Naive B cell (primary cell): ENCODE measurements around the gene AGAP1. TPM values are rescaled to one million over a fixed set of nuclear protein-coding genes. Genes with fewer than 3 reads are reported as not detected.
A peak's percentile ranks its signal among the peaks of the same experiment; 100 is the strongest.

ENCODE experiments used
- ATAC-seq, 2 donors: fragments of 150-1000 bp; cut with Tn5 transposase; 2 replicates each; pipeline ENCODE4 v1.10.0; 2021; ENCODE audit warnings: low read depth in 2 of 2, mild to moderate bottlenecking in 2 of 2, moderate library complexity in 2 of 2
- DNase-seq: peaks from one replicate; pipeline ENCODE4 v3.0.0; 2022
- H3K27ac Mint-ChIP-seq, 6 donors: one replicate each; pipeline ENCODE4 v1.8.0; 2020 to 2022; ENCODE audit warnings: mild to moderate bottlenecking in 6 of 6, mixed read lengths in 6 of 6, moderate library complexity in 5 of 6, inconsistent platforms in 2 of 6
- H3K27me3 Mint-ChIP-seq, 3 donors: one replicate each; pipeline ENCODE4 v1.8.0; 2021 to 2022; ENCODE audit warnings: mixed read lengths in 3 of 3, mild to moderate bottlenecking in 1 of 3
- H3K36me3 Mint-ChIP-seq, 2 donors: one replicate each; pipeline ENCODE4 v1.8.0; 2020 to 2022; ENCODE audit warnings: mixed read lengths in 2 of 2, inconsistent platforms in 1 of 2, mild to moderate bottlenecking in 1 of 2
- H3K4me1 Mint-ChIP-seq, 3 donors: one replicate each; pipeline ENCODE4 v1.8.0; 2020 to 2022; ENCODE audit warnings: mixed read lengths in 3 of 3, inconsistent platforms in 1 of 3, mild to moderate bottlenecking in 1 of 3, moderate library complexity in 1 of 3
- H3K4me3 Mint-ChIP-seq, 8 donors: one replicate each; pipeline ENCODE4 v1.8.0; 2020 to 2022; ENCODE audit warnings: mild to moderate bottlenecking in 8 of 8, mixed read lengths in 8 of 8, moderate library complexity in 8 of 8, inconsistent platforms in 2 of 8
- H3K9me3 Mint-ChIP-seq, 7 donors: one replicate each; pipeline ENCODE4 v1.8.0; 2020 to 2022; ENCODE audit warnings: mixed read lengths in 7 of 7, mild to moderate bottlenecking in 5 of 7, inconsistent platforms in 2 of 7, moderate library complexity in 1 of 7
- polyA plus RNA-seq, 6 donors: library from polyadenylated mRNA; unstranded; fragments of 300-500 nt; fragmentation: Illumina TruSeq; gene quantifications; one replicate each; pipeline ENCODE4 v1.2.3, GENCODE V29; 2021; ENCODE audit warnings: low read depth in 6 of 6

Gene AGAP1
- polyA plus RNA-seq, 6 donors from 2014 or later = not detected

DNA sequence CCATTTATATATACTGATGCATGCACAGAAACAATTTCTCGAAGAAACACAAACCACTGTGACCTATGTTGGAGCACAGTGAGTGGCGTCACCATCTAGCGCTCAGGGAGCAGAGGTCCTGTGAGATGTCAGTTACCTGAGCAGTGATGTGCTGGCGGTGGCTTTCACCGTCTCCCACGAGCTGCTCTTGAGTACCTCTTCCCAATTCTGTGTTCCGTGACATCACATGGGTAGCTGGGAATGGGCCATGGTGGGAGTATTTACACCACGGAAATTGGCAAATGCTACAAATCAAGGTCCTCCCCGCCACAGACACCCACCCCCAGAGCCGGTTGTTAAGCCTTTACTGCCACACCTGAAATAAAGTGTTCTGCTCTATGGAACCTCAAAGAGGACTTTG is 650.0 kb downstream of the AGAP1 start:
- Mint-ChIP-seq H3K4me1 (no peaks in the 10 kb centered on the region), H3K27me3 (peaks cover 18 to 33% (median 25%) of the 10 kb centered on the region in 3 donors), H3K36me3 (no peaks in the 10 kb centered on the region), H3K27ac (no peak overlapping the region), H3K4me3 (no peak overlapping the region), H3K9me3 (peaks cover 0 to 6% (median 0%) of the 10 kb centered on the region in 7 donors)
- ATAC-seq (no peak), DNase-seq (no peak)

DNA sequence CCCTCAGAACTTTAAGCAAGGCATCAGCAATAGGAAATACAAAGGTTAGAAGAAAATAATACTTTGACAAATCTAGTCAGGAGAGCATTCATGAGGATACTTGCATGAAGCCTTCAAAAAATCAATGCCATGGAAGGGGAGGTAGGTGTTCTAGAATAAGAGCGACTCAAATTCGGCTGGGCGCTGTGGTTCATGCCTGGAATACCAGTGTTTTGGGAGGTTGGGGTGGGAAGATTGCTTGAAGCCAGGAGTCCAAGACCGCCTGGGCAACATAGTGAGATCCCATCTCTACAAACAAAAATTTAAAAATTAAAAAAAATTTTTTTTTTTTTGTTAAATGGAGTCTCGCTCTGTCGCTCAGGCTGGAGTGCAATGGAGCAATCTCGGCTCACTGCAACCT is 652.6 kb downstream of the AGAP1 start:
- Mint-ChIP-seq H3K4me3 (no peak overlapping the region), H3K36me3 (no peaks in the 10 kb centered on the region), H3K4me1 (no peaks in the 10 kb centered on the region), H3K27me3 (peaks cover 9 to 25% (median 18%) of the 10 kb centered on the region in 3 donors), H3K27ac (no peak overlapping the region), H3K9me3 (peaks cover 0 to 15% (median 9%) of the 10 kb centered on the region in 7 donors)
- no peak for DNase-seq
- no peak for ATAC-seq

DNA sequence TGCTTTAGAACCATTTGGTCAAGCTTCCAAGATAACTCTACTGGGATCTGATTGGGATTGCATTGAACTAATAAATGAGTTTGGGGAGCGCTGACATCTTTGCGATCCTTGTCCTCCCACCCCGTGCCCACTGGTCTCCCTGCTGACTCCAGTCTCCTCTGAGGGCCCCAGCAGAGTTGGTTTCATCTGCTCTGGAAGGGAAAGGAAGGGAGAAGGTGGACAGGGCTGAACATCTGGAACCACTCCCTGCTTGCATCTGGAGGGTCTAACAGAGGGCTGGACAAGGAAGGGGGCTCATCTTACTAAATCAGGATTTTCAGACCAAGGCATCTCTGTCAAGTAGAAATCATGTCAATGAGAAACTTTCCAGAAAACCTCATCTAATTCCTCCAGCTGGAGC is 661.6 kb downstream of the AGAP1 start:
- H3K4me1 Mint-ChIP-seq = peaks cover 0 to 2% (median 0%) of the 10 kb centered on the region in 3 donors
- no peak overlapping the region for H3K4me3 Mint-ChIP-seq
- peaks cover 20 to 47% (median 44%) of the 10 kb centered on the region in 3 donors for H3K27me3 Mint-ChIP-seq
- ATAC-seq (no peak), DNase-seq (no peak)
- peaks cover 8 to 37% (median 26%) of the 10 kb centered on the region in 7 donors for H3K9me3 Mint-ChIP-seq
- peaks cover 0 to 14% of the 10 kb centered on the region in 2 donors for H3K36me3 Mint-ChIP-seq
- H3K27ac Mint-ChIP-seq = no peak overlapping the region

DNA sequence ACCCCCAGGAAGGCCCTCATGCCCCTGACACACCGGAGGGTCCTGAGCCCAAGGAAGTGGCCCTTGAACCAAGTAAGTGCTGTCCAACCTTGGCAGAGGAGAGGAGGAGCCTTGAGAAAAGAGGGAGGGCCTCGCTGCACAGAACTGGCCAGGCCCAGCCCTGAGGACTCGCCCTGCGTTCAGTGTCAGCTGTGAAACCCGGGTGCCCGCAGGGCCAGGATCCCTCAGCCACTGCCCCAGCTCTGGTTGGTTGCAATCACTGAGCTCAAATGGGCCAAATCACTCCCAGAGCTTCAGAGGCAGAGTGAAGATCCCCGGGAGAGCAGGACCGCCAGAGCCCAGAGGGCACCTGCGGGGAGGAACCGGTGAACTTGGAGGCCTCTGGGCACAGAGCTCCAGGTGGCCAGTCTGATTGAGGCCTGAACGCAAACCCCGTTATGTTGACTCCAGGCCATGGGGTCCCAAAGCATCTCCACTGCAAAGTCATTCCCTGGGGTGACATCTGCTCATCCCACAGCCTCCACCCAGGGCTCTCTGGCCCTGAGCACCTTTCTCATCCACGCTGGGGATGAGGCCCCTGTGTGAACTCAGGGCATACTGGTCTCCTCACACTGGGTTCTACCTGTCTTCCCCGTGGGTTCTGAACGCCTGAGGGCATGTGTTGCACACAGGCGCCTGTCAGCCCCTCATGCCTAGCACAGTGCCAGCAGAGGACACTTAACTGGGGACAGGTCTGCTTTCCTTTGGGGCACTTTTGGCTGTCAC is 662.4 kb downstream of the AGAP1 start:
- Mint-ChIP-seq H3K27ac (no peak overlapping the region), H3K9me3 (peaks cover 8 to 30% (median 20%) of the 10 kb centered on the region in 7 donors), H3K27me3 (peaks cover 22 to 56% (median 53%) of the 10 kb centered on the region in 3 donors), H3K4me3 (no peak overlapping the region), H3K4me1 (peaks cover 0 to 2% (median 0%) of the 10 kb centered on the region in 3 donors), H3K36me3 (peaks cover 0 to 14% of the 10 kb centered on the region in 2 donors)
- ATAC-seq (no peak), DNase-seq (no peak)

DNA sequence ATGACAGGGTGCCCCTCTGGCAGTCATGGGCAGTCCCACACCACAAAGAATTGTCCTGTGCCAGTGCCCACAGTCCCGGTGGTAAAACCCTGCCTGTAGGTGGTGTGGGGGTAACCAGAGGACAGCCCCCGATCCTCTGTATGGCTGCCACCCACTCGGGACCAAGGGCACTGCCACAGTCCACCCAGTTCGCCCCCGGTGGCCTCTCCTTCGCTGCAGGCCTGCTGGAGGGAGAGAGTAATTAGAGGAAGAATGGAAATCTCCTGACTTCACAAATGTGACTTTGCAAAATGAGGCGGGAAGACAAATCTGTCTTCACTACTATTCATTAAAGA is 663.0 kb downstream of the AGAP1 start:
- no peak overlapping the region for H3K27ac Mint-ChIP-seq
- ATAC-seq = no peak
- peaks cover 8 to 27% (median 18%) of the 10 kb centered on the region in 7 donors for H3K9me3 Mint-ChIP-seq
- DNase-seq = no peak
- H3K27me3 Mint-ChIP-seq = peaks cover 27 to 61% (median 58%) of the 10 kb centered on the region in 3 donors
- peaks cover 0 to 14% of the 10 kb centered on the region in 2 donors for H3K36me3 Mint-ChIP-seq
- H3K4me1 Mint-ChIP-seq = peaks cover 0 to 2% (median 0%) of the 10 kb centered on the region in 3 donors
- H3K4me3 Mint-ChIP-seq = no peak overlapping the region

DNA sequence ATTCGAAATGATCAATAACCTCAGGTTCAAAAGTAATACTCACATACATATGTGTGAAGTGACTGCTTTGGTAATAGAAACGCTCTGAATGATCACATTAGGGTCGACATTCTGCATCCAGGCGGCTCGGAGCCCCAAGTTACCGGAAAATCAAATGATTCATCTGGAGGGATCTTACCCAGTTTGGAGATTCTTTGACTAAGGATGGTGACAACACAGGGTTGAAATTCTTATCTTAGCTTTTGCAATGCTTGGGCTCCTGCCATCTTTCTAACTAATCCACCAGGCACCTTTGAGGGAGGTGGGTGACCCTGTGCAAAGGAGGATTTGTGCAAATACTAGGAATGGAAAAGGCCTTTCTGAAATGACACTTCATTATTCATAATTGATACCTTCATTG is 663.5 kb downstream of the AGAP1 start:
- DNase-seq (no peak), ATAC-seq (no peak)
- peaks cover 29 to 66% (median 63%) of the 10 kb centered on the region in 3 donors for H3K27me3 Mint-ChIP-seq
- no peak overlapping the region for H3K4me3 Mint-ChIP-seq
- H3K36me3 Mint-ChIP-seq = peaks cover 0 to 14% of the 10 kb centered on the region in 2 donors
- peaks cover 0 to 2% (median 0%) of the 10 kb centered on the region in 3 donors for H3K4me1 Mint-ChIP-seq
- no peak overlapping the region for H3K27ac Mint-ChIP-seq
- peaks cover 8 to 24% (median 16%) of the 10 kb centered on the region in 7 donors for H3K9me3 Mint-ChIP-seq

DNA sequence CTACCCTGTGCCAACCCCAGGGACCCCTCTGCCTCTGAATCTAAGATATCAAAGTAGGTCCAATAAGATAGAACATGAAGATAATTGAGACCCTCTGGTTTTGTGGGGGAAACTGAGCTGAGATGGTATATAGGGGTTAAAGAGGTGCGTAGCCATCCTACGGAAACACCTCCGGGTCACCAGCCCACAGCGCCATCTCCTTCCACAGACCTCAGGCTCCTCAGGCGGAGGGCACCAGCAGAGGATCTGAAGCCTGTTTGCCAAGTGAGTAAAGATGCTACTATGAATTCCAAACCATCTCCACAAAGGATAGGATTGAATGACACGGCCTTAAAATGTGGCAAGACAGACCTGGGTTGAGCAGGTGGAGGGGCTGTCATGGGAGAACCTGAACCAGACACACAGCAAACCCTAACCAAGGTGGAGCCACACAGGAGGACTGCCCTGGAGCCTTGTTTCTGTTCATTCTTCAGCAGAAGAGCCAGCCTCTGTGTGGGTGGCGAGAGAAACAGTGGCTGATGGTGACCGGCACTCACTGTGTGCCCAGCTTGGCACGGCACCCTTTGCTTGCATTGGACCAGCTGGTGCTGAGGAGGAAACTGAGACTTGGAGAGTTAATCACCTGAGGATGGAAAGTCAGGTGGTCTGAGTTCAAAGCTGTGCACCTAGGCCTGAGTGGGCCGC is 664.1 kb downstream of the AGAP1 start:
- H3K27ac Mint-ChIP-seq = no peak overlapping the region
- peaks cover 8 to 18% (median 10%) of the 10 kb centered on the region in 7 donors for H3K9me3 Mint-ChIP-seq
- DNase-seq = no peak
- no peak overlapping the region for H3K4me3 Mint-ChIP-seq
- peaks cover 0 to 2% (median 0%) of the 10 kb centered on the region in 3 donors for H3K4me1 Mint-ChIP-seq
- ATAC-seq = no peak
- H3K36me3 Mint-ChIP-seq = peaks cover 0 to 14% of the 10 kb centered on the region in 2 donors
- peaks cover 34 to 71% (median 69%) of the 10 kb centered on the region in 3 donors for H3K27me3 Mint-ChIP-seq

DNA sequence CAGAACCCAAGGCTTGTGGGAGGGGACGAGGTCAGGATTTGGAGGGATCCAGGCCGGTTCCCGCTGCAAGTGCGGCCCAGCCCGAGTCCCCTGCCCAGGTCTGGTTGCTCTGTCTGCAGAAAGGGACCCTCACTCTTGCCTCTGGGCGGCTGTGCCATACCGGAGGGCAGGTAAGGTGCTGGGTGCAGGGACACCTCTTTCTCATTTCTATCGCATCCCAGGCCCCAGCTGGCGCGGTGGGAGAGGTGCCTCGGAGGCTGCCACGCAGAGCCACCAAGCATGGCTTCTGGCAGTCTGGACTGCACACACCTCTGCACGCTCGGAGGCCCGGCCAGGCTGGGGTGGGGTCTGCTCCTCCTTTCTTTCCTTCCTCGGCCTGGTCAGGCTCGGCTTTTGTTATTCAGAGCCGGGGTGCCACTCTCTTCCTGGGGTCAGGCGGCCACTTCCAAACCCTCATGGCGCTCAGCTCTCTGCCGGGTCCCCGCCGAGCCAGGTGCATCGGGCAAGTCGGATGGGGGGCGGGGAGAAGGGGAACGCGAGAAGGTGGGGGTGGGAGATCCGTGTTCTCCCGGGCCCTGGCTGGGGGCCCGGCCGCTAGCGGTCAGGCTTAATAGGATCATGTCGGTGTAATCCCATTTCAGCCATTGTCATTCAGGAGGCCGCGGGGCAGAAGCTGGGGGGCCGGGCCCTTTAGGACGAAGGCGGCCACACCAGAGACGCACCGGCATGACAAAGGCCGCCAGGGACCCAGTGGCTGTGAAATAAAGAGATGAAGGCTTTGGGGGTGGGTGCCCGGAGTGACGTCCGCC is 665.3 kb downstream of the AGAP1 start:
- Mint-ChIP-seq H3K9me3 (peaks cover 2 to 9% (median 4%) of the 10 kb centered on the region in 7 donors), H3K4me1 (peaks cover 0 to 2% (median 0%) of the 10 kb centered on the region in 3 donors), H3K4me3 (peak overlapping the region in 1 of 8 donors; percentile 29), H3K27ac (no peak overlapping the region), H3K27me3 (peaks cover 33 to 70% (median 69%) of the 10 kb centered on the region in 3 donors), H3K36me3 (peaks cover 0 to 5% of the 10 kb centered on the region in 2 donors)
- ATAC-seq (no peak), DNase-seq (no peak)

DNA sequence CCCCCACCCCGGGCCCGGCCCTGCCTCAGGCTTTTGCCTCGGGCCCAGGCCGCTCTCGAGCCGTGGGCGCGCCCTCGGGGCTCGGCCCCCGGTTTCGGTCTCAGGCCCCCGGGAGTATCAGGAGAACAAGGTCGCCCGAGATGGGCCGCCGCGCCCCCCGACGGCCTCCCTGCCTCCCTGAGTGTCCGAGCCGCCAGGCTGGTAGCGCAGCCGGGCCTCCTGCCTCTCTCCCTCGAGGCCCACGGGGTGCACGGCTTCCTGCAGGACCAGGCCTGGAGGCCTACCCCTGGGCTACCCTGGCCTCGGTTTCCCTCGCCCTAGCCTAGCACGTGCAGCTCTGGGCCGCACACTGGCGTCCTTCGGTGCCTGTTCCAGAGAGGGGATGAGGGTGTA is 665.9 kb downstream of the AGAP1 start:
- peaks cover 0 to 4% (median 0%) of the 10 kb centered on the region in 3 donors for H3K4me1 Mint-ChIP-seq
- no peak overlapping the region for H3K4me3 Mint-ChIP-seq
- H3K9me3 Mint-ChIP-seq = peaks cover 0 to 3% (median 0%) of the 10 kb centered on the region in 7 donors
- no peaks in the 10 kb centered on the region for H3K36me3 Mint-ChIP-seq
- ATAC-seq (no peak), DNase-seq (no peak)
- H3K27ac Mint-ChIP-seq = no peak overlapping the region
- H3K27me3 Mint-ChIP-seq = peaks cover 29 to 67% (median 63%) of the 10 kb centered on the region in 3 donors

DNA sequence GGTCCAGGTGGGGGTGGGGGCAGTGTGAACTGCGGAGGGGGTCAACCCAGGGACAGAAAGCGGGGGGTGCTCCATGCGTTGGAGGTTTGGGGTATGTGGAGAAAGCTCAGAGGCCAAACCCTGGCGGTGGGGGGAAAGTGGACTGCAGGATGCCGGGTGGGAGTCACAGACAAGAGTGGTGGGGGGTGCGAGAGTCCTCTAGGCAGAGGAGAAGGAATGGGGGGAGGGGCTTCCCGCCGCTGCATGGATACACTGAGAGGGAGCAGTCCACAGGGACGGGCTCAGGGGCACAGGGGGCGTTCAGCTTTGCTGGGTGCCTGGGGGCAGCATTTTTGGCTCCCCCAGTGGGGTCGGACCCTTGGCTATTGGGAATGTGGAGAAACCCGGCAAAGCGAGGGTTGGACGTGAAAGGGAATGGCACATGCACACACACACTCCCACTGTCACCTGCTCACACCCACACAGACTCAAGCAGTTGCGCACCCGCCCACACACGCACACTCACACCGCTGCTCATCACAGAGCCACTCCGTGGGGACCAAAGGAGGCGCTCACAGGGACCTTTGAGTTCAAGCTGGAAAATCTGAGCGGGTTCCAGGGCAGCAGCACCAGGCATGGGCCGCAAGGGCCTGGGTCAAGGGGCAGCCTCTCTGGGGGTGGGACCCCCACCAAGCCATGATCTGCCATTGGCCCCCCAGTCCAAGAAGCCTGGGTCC is 666.7 kb downstream of the AGAP1 start:
- peaks cover 35 to 67% (median 58%) of the 10 kb centered on the region in 3 donors for H3K27me3 Mint-ChIP-seq
- H3K36me3 Mint-ChIP-seq = no peaks in the 10 kb centered on the region
- H3K4me1 Mint-ChIP-seq = peaks cover 0 to 9% (median 0%) of the 10 kb centered on the region in 3 donors
- ATAC-seq (no peak), DNase-seq (no peak)
- H3K27ac Mint-ChIP-seq = no peak overlapping the region
- peaks cover 0 to 3% (median 0%) of the 10 kb centered on the region in 7 donors for H3K9me3 Mint-ChIP-seq
- no peak overlapping the region for H3K4me3 Mint-ChIP-seq

DNA sequence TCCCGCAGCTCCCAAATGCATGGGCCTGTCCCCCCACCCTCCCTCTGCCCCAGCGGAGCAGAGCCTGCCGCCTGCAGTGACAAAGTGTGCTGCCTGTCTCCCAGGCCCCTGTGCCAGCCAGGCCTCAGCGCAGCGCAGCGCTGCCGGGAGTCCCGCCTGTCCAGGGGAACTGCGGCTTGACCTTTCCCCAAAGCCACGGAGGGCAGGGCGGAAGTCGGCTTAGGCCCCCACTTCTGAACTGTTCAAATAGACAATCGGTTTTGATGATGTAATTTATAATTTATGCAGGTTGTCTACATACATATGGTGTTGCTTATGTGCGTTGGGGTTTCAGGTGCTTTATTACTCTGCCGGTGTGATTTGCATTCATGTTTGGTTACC is 667.2 kb downstream of the AGAP1 start:
- Mint-ChIP-seq H3K27me3 (peaks cover 36 to 72% (median 60%) of the 10 kb centered on the region in 3 donors), H3K27ac (no peak overlapping the region)
- ATAC-seq = no peak

DNA sequence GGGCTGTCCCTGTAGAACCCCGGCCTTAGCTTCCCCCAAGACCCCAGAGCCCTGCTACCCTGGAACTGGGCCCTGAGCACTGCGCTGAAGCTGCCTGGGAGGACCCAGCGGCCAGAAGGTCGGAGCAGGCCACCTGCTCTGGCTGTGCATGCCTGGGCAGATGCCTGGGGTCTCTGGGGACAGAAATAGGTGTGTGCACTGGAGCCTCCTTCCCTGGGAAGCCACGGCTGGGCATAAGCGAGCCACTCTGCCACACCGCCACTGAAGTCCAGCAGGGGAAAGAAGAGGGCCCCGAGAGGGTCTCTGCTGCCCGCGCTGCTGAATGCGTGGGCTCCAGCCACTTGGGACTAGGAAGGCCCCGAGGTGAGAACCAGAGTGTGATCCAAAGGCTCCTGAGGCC is 667.7 kb downstream of the AGAP1 start:
- H3K4me3 Mint-ChIP-seq = no peak overlapping the region
- DNase-seq (no peak), ATAC-seq (no peak)
- H3K27ac Mint-ChIP-seq = no peak overlapping the region
- H3K4me1 Mint-ChIP-seq = peaks cover 0 to 14% (median 5%) of the 10 kb centered on the region in 3 donors
- H3K36me3 Mint-ChIP-seq = no peaks in the 10 kb centered on the region
- peaks cover 0 to 2% (median 0%) of the 10 kb centered on the region in 7 donors for H3K9me3 Mint-ChIP-seq
- peaks cover 40 to 73% (median 65%) of the 10 kb centered on the region in 3 donors for H3K27me3 Mint-ChIP-seq

More for the DNA sequence above, 667.2 kb downstream of the AGAP1 start:
- H3K36me3 Mint-ChIP-seq = no peaks in the 10 kb centered on the region
- no peak overlapping the region for H3K4me3 Mint-ChIP-seq
- no peak for DNase-seq
- peaks cover 0 to 2% (median 0%) of the 10 kb centered on the region in 7 donors for H3K9me3 Mint-ChIP-seq
- H3K4me1 Mint-ChIP-seq = peaks cover 0 to 9% (median under 1%) of the 10 kb centered on the region in 3 donors
